Right kidney (tissue), 1 donor: ENCODE data around the gene MLLT3.

Source experiments
- DNase-seq: peaks from one replicate; pipeline ENCODE4 v3.0.0-alpha.2; 2016

The MLLT3 gene

GRCh38 chr9:20630241-20630943, 8.1 kb upstream of the MLLT3 start:
- no peak for DNase-seq

- DNase-seq = no peak
These were observed 2.7 kb upstream of the MLLT3 start for GRCh38 chr9:20625003-20625349.

DNA sequence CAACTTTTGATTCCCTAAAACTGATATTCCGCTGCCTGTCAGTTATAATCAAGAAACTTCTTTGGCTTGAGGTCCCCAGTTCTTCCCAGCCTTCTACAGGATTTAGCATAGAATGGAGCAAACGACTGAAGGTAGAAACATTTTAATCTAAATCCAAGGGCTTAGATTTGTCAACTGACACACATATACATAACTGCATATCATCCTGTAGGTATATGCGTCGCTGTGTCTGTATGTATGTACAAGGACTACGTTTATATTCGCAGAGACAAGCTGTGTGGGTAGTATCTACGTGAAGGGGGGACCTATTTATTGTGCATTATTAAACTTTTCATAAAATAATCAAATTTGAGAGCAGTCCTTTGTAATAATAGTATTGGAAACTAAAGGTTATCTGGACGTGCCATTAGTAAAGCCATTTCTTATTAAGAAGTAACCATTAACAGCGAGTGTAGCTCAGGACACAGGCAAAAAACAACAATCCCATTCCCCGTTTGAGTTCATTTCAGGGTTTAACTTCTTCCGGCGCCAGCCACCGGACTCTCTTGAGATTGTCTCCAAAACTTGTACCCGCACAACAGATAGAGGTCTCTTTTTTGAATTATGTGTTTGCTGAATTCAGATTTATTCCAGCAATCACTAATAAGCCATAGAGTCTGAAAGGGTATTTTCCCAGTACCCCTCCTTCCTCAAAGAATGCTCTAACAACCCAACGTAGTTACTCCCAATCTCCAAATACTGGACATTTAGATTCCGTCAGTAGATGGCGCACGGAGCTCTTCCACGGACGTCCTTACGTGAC, 2.1 kb upstream of the MLLT3 start:
- peak; percentile 54 for DNase-seq

- DNase-seq = no peak
These were observed 1.4 kb upstream of the MLLT3 start for GRCh38 chr9:20623748-20624124.

- DNase-seq = peak; percentile 58
These were observed 885 bp upstream of the MLLT3 start for GRCh38 chr9:20623021-20623747.

DNA sequence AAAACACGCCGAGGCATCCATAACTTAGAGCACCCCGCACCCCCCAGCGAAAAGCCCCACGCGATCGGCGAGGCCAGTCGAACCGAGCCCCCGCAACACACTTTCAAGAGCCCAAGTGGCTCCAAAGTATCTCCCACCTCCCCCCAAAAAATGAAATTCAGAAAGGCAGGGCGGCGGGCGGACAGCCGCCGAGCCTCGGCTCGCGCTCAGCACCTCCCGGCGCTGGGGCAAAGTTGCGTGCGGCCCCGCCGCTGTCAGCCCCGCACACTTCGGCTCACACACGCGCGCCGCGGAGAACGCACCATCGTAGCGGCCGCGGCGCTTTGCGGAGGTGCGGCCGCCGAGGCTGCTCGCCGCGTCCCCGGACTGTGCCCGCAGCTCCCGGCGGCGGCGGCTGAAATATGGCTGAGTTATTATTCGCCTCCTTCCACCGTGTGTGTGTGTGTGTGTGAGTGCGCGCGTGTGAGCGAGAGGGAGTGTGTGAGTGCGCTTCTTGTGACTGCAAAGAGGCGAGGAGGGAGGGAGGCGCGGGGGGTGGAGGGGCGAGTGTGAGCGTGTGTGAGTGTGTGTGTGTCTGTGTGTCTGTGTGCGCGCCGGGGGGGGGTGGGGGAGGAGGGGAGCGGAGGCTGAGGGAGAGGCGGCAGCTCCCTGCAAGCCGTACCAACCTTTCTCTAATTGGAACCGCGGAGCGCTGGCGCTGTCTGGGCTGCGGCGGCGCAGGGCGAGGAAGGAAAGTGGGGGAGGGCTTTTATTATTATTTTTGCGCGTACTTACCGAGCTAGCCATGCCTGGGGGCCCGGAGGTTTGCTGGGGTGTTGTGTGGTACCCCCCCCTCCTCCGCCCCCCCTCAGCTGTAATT, 599 bp downstream of the MLLT3 start:
- DNase-seq = peak; percentile 88

DNA sequence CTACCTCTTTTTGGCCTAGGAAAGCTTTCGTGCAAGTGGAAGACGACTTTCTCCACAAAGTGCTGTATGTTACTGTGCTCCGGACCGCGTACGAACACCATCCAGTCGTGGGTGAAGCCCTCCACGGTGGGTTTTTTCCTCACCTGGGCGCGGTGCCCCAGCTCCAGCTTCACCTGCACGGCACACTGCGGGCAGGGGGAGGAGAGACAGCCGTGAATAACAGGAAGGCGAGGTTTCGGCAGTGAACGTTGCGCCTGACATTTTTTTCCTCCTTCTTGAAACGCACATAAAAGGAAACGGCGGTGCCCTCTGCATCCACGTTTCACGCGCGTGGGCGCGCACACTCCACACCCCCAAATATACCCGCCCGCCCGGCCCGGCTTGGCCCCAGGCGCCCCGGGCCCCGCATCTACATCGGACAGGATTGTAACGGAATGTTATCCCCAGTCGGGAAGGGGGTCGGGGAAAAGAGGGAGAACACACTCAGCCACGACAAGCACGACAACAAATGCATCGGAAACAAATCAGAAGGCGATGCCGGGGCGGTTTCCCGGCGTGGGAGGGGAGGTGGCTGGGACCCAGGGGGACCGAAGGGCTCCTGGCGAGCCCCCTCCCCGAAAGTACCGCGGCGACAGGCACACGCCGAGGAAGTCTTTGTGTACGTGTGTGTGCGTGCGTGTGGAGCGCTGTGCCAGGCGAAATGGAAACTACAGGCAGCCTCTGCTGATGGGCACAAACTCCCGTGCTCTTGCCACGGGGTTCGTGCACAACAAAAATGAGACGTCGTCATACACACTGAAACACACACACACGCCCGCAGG, 1.4 kb downstream of the MLLT3 start:
- DNase-seq = peak; percentile 77

GRCh38 chr9:20619487-20620200, 2.7 kb downstream of the MLLT3 start:
- no peak for DNase-seq

DNA sequence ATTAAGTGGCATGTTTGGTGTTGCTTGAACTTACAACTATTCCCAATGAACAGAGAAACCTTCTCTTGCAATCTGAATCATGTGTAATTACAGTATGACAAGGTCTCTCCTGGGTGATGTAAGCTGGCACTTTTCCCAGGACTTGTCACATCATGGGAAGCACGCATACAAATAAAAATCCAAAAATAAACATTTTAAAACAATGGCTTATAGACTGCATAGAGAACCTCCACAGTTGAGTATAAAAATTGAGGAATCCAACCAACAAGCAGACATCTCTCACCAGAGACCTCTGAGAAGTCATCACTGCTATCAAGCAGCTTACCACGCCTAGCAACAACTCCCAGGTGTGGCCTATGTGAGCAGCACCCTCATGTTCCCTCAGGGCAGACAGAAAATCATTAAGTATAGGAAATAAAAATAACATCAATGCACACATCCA, 3.9 kb downstream of the MLLT3 start:
- no peak for DNase-seq

DNA sequence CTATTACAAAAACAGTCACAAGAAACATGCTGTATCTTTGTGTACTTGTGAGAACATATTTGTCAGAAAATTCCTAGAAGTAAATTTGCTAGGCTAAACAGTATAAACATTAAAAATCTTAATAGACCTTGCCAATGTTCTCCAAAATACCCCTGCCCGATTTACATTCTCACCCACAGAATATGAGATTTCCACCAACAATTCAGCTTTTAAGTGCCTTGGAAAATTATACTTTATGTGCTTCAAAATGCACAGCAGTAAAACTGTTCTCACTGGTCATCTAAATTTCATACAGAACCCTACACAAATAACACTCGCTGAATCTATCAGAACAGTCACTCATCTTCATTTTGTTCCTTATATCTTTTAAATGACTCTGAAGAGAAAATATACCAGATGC, 5.5 kb downstream of the MLLT3 start:
- no peak for DNase-seq

DNA sequence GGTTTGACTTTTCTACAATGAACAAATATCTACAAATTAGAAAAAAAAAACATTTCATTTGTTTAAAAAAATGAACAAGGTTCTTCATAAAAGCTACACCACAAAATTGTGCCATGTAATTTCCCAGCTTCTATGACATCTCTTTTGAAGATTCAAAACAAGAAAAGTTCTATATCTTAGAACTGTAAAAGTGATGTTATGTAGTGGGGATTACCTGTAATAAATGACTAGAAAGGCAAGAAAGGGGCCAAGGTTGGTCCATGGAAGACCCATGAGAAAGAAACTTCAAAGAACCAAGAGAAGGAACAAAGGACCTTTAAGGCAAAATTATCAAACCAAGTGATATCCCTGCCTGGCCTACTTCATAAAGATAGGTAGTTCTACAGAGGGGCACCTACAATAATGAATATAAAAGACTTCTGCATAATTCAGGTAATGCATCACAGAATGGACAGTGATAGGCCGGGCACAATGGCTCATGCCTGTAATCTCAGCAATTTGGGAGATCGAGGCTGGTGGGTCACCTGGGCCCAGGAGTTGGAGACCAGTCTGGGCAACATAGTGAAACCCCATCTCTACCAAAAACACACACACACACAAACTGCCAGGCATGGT, 7.6 kb downstream of the MLLT3 start:
- no peak for DNase-seq

DNA sequence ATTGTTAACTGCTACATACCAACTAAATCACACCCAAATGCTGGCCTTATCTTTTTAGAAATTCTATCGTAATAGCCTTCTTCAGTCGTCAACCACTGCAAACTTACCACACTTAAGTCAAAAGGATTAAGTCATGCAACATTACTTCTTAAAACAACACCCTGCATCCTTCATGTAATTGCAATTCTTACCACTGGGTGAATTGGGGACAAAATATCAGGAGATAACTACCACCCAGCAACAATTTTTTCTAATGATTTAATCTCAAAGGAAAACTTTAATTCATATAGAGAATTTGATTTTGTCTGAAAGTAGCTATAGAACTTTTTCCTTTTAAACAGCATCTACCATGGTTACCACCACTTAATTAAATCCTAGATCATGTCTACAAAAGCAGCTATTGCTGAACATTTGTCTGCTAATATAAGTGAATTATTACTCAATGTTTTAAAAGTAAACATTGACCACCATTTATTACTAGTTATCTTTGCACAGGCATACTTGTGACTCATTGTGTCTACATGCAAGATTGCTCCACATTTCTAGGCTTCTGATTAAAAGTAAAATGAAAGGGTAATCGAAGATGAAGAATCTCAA, 10.5 kb downstream of the MLLT3 start:
- DNase-seq = no peak

GRCh38 chr9:20610591-20610990, 11.7 kb downstream of the MLLT3 start:
- no peak for DNase-seq

- no peak for DNase-seq
These were observed 13.7 kb downstream of the MLLT3 start for GRCh38 chr9:20608582-20608981.

GRCh38 chr9:20606652-20607051, 15.6 kb downstream of the MLLT3 start:
- no peak for DNase-seq

DNA sequence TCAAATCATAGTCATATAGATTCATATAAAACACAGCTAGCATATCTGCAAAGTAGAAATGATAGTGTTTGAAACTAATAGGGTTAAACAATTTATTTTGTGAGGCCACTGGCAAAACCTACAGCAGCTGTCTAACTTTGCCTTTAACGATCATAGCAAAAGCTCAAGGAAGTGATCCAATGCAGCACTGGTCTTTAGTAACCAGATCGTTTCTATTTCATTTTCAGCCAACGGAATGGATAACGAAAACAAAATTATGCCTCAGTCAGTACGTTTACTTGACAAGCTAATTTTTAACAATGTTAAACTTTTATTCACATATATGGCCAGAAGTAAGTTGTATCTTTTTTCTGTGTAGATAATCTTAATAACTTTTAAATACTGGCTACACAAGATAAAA, 17.7 kb downstream of the MLLT3 start:
- DNase-seq = no peak

DNA sequence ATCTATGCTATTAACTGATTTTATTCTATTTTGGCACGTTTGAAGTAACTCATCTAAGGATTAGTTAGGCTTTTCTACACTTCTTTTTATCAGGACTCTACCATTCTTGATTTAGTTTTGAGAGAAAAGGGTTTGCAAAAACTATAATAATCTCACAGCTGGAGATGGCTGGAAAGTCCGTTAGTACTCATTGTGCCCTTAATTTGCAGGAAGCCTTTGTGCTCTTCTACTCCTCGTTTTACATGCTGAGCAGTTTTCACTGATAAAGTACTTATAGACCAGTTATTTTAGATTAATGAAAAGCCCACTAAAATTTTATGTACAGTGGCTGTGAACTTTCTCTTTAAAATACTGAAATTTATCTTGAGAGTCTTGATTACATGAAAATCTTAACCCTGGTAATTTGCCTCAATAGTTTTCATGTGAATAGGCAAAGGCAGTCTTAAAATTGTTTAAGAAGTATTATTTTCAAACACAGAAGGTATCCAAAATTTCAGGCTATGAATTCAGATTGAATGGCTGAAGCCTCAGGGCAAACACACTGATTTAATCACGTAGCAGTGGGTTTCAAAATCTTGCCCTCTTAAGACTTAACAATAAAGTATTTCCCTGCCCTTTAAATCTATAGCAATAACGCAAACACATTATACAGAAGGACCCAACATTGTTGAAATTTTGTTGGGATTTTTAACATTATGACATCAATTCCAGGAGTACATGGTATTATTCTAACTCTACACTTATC, 18.6 kb downstream of the MLLT3 start:
- no peak for DNase-seq

DNA sequence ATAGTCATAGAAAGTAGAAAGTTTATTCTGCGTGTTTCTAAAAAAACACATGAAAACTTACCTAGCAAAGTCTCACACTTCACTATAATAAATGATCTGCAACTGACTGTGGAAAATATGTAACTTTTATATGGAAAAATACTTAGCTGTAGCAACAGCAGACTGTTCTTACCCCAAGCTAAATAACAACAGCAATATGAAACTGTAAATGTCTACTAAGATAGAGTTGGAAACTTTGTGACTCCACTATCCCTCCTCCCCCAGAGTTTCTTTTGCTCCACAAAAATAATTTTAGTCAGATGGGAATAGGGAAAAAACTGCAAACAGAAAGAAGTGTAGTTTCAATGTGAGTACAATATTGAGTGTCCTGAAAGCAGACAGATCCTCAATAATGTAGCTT, 21.0 kb downstream of the MLLT3 start:
- DNase-seq = no peak

GRCh38 chr9:20599195-20599594, 23.1 kb downstream of the MLLT3 start:
- DNase-seq = no peak
